ENCODE measurements around the gene HIPK2. TPM values are rescaled to one million over a fixed set of nuclear protein-coding genes. Genes with fewer than 3 reads are reported as not detected.

The HIPK2 gene
- total and polyA plus RNA-seq, 12 donors: 19.7 to 203 (median 127) TPM

GRCh38 chr7:139726485-139726869, 51.3 kb downstream of the HIPK2 start:
- ATAC-seq (no peak), DNase-seq (no peak)
- 76 to 80% methylated on average over 3 of the region's 3 CpGs for WGBS, 2 donors
- Histone ChIP-seq H3K4me1 (peaks cover 24 to 89% (median 84%) of the 10 kb centered on the region in 9 donors), H3K36me3 (no peaks in the 10 kb centered on the region), H3K27ac (peak overlapping the region in 9 of 10 donors; percentile 42 to 92 (median 61)), H3K27me3 (no peaks in the 10 kb centered on the region), H3K4me3 (no peak overlapping the region), H3K9me3 (no peaks in the 10 kb centered on the region)
- TF ChIP-seq CTCF (IDR thresholded peaks at IDR 0.05): no peak
- intact Hi-C loops (cut with DNase I): loop anchor here in 2 of 10 donors (10.0 kb wide), 1 partner anchor 48 kb away; the partner anchor contains the start of gene HIPK2 (in 2 of the 2)

- H3K4me1 ChIP-seq: peaks cover 24 to 89% (median 84%) of the 10 kb centered on the region in 9 donors
- no peaks in the 10 kb centered on the region for H3K27me3 ChIP-seq
- no peak for TF ChIP-seq CTCF (IDR thresholded peaks at IDR 0.05)
- ATAC-seq: no peak
- WGBS, 2 donors: 64 to 66% methylated on average over 6 of the region's 6 CpGs
- peak overlapping the region in 8 of 10 donors; percentile 43 to 92 (median 61) for H3K27ac ChIP-seq
- H3K9me3 ChIP-seq: no peaks in the 10 kb centered on the region
- H3K4me3 ChIP-seq: no peak overlapping the region
- no peak for DNase-seq
- intact Hi-C loops (cut with DNase I): loop anchor here in 2 of 10 donors (10.0 kb wide), 1 partner anchor 49 kb away; the partner anchor contains the start of gene HIPK2 (in 2 of the 2)
- no peaks in the 10 kb centered on the region for H3K36me3 ChIP-seq
Observed at GRCh38 chr7:139725858-139726484, 51.8 kb downstream of the HIPK2 start.

- H3K27ac ChIP-seq: peak overlapping the region in 6 of 10 donors; percentile 1 to 90 (median 44)
- 75 to 84% methylated on average over 6 of the region's 6 CpGs for WGBS, 2 donors
- H3K4me1 ChIP-seq: peaks cover 27 to 89% (median 84%) of the 10 kb centered on the region in 9 donors
- intact Hi-C loops (cut with DNase I): loop anchor here in 2 of 10 donors (10.0 kb wide), 1 partner anchor 50 kb away; the partner anchor contains the start of gene HIPK2 (in 2 of the 2)
- no peak overlapping the region for H3K4me3 ChIP-seq
- H3K27me3 ChIP-seq: no peaks in the 10 kb centered on the region
- ATAC-seq (no peak), DNase-seq (no peak)
- H3K9me3 ChIP-seq: no peaks in the 10 kb centered on the region
- H3K36me3 ChIP-seq: no peaks in the 10 kb centered on the region
- TF ChIP-seq CTCF (IDR thresholded peaks at IDR 0.05): no peak
Observed at GRCh38 chr7:139725077-139725476, 52.7 kb downstream of the HIPK2 start.

GRCh38 chr7:139722604-139723003, 55.2 kb downstream of the HIPK2 start:
- Histone ChIP-seq H3K9me3 (no peaks in the 10 kb centered on the region), H3K4me3 (no peak overlapping the region), H3K4me1 (peaks cover 27 to 93% (median 76%) of the 10 kb centered on the region in 9 donors), H3K27ac (peak overlapping the region in 3 of 10 donors; percentile 56 to 80 (median 73)), H3K36me3 (no peaks in the 10 kb centered on the region), H3K27me3 (no peaks in the 10 kb centered on the region)
- ATAC-seq (no peak), DNase-seq (no peak)
- TF ChIP-seq CTCF (IDR thresholded peaks at IDR 0.05): no peak
- 67 to 76% methylated on average over 4 of the region's 4 CpGs for WGBS, 2 donors
- intact Hi-C loops (cut with DNase I): loop anchor here in 2 of 10 donors (10.0 kb wide), 1 partner anchor 52 kb away; the partner anchor contains the start of gene HIPK2 (in 2 of the 2)
